HG02623 (cell line): ENCODE data around the gene BRPF3.

Experiments
- ATAC-seq: cut with Tn5 transposase; IDR thresholded peaks from one replicate; pipeline ENCODE4 v1.9.1; 2021; ENCODE audit warnings: moderate library complexity; ENCODE audit not compliant: unreplicated experiment

Gene BRPF3

DNA sequence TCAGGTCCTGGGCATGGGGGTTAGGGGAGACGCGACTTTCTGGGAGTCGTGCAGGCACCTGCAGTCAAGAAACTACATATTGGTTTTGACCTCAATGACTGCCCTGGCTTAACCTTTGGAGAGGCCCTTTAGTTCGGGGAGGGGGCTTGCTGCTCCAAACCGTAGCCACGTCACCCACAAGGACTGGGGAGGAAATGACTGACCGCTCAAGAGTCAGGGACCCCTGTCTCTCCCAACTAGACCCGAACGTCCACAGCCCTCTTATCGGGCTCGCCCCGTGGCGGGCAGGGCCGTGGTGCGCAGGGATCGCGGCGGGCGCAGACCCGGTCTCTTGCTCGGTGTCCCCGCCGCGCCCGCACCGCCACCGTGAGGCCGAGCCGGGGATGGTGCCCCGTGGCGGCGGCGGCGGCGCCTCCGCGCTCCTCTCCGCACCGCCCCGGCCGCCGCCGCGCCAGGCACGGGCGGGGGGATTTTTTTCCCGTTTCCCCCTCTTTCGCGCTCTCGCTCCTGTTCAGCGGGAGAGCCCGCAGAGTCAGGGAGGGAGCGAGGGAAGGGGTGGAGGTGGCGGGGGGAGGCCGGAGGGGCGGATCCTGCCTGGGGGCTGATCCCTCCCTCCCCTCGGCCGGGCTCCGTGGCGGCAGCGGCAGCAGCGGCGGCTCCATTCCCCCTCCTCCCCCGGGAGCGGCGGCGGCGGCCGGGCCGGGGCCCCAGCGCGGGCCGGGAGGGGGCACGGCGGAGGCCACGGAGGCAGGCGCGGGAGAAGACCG is at the start of gene BRPF3:
BRPF3 (plus strand) TSS at position 632 of the 767 bp plus-strand sequence. CDS start 3,579 bp downstream, outside the sequence.
- peak; percentile 51 for ATAC-seq

DNA sequence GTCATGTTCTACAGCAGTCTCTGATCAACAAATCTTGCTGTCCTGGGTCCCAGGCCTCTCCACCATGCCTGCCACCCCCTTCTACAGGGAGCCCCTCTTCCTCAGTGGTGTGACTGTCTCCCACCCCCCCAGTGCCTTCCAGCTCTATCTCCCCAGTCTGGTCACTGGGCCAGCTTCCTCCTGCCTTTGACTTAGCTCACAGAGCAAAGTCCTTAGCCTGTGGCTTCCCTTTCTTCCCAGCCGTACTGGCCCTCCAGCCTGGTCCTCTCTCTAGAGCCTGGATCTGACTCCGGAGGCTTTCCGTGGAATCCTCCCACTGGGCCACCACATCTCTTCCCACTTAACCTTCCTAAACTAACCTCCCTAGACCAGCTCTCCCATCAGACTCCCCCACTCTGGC is 49.2 kb upstream of the BRPF3 start:
- ATAC-seq: no peak

DNA sequence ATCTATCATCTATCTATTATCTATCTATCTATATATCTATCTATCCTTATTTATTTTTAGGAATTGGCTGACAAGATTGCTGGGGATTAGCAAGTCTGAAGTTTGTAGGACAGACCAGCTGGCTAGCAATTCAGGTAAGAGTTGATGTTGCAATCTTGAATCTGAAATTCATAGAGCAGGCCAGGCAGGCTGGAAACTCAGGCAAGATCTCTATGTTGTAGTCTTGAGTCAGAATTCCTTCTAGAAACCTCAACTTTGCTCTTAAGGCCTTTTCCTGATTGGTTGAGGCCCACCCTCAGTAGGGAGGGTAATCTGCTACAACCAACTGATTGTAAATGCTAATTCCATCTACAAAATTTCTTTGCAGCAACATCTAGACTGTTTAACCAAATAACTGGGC is 47.1 kb upstream of the BRPF3 start:
- no peak for ATAC-seq

DNA sequence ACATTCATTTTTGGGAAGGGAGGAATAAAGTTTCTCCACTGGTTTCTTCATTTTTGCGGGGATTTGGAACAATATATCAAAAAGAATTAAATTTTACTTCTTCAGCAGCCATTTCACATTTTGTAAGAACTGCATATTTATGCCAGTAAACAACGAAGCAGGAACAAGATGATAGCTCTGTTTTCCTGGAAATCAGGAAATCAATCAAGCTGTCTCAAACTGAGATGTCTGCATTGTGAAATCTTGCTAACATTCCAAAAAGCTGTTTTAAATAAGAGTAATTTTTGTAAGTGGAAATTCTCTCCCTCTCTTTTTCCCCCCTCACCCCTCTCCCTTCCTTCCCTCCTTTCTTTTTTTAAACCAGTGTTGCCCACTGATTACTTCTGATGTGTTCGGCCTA is 46.3 kb upstream of the BRPF3 start:
- ATAC-seq: no peak

DNA sequence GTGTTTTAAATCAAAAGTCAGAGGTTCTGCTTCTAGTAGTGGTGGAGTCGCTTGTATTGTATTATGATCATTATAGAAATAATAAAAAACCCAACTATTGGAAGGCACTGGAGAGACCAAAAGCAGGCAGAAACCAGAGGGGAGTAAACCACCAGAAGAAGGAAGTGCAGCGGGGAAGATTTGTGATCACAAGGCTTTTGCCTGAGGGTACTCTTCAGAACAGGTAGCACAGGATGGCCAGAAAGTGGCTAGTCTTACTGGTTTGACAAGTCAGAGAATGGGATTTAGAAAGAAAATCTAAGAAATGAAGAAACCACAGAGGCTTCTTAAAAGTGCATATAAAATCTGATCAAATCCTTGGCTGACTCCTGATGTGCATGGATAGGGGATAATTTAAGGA is 42.3 kb upstream of the BRPF3 start:
- ATAC-seq: no peak

DNA sequence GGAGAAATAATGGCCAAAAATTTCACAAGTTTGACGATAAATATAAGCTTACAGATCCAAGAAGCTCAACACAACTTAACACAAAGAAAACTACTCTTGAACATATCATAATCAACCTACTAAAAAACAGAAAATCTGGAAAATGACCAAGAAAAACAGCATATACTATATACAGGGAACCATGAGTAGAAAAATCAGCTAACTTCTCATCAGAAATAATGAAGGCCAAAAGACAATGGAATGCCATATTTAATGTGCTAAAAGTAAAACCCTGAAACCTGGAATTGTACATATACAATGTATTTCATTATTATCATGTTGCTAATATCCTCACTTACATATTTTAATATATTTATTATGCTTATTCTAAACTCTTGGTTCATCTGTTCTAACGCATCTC is 40.9 kb upstream of the BRPF3 start:
- ATAC-seq: no peak

DNA sequence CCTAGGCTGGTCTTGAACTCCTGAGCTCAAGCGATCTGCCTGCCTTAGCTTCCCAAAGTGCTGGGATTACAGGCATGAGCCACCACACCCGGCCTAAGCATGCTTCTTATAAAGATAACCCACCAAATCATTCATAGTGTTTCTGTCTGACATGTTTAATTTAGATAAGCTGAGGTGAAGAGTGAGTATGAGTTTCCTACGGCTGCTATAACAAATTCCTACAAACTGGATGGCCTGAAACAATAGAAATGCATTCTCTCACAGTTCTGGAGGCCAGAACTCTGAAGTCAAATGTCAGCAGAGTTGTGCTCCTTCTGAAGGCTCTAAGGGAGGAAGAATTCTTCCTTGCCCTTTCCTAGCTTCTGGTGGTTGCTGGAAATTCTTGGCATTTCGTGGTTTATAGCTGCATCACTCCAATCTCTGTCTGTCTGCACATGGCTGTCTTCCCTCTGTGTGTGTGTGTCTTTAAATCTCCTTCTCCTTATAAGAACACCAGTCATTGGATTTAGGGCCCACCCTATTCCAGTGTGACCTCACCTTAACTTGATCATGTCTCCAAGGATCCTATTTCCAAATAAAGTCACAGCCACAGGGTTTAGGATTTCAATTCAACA is 36.3 kb upstream of the BRPF3 start:
- ATAC-seq: no peak

DNA sequence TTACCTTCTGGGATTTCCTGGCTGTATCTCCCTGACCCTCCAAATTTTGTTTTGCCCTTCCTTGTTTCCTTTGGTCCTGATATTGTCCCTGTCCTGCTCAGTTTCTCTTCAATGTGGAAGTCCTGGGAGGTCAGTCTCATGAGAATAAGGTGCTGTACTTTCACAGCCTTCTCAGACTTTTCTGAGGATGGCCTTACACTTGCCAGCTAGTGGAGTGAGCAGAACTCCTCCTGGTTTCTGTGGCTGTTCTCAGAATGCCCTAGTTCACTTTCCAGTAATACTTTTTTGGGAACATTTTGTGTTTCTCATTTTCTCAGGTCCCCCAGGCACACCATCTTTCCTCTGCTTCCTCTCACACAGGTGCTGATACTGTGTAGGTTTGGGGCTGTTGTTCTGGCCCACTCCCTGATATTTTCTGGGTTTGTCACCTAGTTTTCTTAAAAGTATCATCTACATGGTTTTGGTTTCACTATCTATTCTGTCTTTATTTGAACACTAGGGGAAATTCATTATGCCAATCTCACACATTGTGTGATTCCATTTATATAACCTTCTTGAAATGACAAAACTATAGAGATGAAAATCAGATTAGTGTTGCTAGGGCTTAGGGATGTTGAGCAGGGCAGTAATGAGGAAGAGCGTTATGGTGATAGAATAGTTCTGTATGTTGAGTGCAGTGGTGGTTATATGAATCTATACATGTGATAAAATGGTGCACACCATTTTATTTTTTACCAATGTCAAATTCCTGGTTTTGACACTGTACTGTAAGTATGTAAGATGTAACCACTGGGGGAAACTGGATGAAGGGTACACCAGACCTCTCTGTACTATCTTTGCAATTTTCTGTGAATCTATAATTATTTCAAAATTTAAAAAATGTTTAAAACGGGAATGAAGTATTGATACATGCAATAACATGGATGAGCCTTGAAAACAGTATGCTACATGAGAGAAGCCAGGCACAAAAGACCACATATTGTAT is 27.2 kb upstream of the BRPF3 start:
- no peak for ATAC-seq

DNA sequence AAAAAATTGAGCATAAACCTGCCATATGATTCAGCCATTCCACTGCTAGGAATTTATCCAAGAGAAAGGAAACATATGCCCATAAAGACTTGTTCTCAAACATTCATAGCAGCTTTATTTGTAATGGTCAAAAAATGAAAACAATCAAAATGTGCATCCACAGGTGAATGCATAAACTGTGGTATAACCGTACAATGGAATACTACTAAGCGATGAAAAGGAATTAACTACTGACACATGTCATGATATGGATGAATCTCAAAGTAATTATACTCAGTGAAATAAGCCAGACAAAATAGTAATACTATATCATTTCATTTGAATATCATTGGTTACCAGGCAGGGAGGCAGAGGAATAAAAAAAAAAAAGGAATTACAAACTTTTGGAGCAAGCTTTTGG is 25.8 kb upstream of the BRPF3 start:
- no peak for ATAC-seq

DNA sequence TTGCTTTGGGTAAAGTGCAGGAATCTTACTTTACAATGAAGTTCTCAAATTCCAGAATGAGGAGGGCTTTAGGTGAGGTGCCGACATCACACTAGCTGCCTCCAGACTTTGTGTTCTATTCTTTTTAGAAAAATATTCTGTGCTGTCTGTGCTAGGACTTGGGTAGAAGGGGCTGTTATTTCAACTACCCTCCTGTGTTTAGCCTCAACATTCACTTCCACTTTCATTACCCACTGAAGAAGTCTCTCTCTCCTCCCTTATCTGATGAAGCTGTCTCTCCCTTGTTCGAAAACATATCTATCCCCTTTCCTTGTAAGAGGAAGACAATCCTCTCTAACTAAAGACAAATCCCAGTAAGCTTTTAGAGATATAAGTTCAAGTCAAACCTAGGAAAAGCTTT is 25.0 kb upstream of the BRPF3 start:
- no peak for ATAC-seq

DNA sequence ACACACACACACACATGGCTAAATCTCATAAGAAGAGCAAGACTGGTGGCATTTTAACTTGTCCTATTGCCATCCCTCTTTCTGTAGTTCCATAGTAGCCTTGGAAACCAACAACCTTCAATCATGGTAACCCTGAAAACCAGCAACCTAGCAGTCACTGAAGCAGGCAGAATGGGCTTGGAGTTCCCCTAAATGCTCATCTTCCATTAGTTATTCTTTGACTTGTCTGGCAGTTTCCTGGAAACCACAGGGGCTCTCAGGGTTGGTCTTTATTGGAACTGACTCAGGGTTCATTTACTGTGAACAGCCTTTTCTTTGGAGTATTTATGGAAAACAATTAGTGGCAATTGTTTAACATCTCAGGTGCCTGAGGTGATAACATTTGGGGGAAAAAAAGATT is 19.4 kb upstream of the BRPF3 start:
- ATAC-seq: no peak

DNA sequence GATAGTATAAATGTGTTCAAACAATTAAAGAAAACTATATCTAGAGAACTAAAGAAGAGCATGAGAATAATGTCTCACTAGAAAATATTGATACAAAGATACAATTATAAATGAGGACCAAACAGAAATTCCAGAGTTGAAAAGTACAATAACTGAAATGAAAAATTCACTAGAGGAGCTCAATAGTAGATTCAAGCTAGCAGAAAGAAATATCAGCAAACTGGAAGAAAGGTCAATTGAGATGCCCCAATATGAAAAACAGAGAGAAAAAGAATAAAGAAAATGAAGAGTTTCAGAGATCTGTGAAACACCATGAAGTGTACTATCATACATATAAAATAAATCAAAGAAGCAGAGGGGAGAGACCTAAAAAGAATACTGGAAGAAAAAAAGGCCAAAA is 18.0 kb upstream of the BRPF3 start:
- no peak for ATAC-seq

DNA sequence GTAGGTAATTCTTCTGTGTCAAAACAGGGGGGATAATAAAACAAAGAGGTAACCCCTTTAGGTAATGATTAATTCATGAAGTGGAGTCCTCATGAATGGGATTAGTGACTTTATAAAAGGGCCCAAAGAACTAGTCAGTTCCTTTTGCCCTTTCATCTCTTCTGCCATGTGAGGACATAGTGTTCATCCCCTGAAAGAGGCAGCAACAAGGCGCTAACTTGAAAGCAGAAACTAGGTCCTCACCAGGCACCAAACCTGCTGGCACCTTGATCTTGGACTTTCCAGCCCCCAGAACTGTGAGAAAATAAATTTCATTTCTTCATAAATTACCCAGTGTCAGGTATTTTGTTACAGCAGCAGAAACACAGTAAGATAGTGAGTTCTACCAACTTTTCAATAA is 16.4 kb upstream of the BRPF3 start:
- ATAC-seq: no peak

DNA sequence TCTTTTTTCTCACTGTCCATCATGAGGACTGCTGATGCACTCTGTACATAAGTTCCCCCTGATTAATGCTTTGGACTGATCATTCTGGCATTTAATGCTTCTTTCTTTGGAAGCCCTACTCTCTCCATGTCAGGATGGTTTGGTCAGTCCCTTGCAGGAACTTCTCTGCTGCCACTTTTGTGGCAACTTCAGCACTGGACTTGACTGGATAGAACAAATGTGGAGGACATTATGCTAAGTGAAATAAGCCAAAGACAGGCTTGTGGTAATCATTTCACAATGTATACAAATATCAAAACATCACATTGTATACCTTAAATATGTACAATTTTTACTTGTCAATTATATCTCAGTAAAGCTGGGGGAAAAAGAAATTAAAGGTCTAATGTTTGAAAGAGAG is 12.2 kb upstream of the BRPF3 start:
- ATAC-seq: no peak

DNA sequence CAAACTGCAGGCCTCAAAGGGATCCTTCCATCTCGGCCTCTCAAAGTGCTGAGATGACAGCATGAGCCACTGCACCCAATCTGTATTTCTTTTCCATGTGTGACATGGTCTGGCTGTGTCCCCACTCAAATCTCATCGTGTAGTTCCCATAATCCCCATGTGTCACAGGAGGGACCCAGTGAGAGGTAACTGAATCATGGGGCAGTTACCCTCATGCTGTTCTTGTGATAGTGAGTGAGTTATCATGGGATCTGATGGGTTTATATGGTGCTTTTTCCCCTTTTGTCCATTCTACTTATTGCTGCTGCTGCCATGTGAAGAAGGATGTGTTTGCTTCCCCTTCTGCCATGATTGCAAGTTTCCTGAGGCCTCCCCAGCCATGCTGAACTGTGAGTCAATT is 10.3 kb upstream of the BRPF3 start:
- ATAC-seq: no peak

DNA sequence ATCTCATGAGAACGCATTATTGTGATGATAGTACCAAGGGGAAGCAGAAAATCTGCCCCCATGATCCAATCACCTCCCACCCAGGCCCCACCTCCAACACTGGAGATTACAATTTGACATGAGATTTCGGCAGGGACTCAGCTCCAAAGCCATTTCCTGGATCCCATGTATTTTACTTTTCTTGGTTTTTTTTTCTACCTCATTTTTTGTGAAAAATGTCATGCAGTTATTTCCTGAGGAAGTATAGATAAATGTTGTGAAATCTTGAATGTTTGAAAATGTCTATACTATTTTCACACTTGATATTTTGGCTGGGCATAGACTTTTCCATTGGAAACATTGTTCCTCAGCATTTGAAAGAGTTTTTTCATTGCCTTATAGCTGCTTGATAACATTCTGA is 9.1 kb upstream of the BRPF3 start:
- no peak for ATAC-seq

DNA sequence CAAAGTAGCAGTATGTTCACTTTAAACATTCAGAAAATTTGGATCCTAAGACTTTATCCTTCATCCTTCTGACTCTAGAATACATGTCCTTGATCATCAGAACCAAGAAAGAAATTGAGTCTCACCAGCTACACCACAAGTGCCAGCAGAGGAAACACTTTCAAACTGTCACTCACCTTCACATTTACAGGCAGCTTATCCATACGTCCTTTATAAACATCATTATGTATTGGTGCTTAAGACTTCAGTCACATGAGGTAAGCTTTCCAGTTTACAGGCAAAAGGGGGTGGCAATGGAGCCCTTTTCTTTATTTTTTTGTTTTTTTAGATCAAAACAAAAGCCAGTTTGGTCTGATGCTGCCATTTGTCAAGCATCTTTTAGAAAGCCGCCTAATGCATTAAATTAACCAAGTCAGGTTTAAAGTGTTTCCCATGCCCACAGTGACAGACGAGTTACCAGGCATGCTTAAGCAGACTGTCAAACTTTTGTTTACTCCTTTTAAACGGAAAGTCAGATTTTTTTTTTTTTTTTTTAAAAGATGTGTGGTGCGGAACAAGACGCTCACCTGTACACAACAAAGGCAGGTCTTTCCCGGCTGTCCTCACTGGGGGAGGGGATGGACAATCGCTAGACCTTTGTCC is 952 bp upstream of the BRPF3 start:
- no peak for ATAC-seq

DNA sequence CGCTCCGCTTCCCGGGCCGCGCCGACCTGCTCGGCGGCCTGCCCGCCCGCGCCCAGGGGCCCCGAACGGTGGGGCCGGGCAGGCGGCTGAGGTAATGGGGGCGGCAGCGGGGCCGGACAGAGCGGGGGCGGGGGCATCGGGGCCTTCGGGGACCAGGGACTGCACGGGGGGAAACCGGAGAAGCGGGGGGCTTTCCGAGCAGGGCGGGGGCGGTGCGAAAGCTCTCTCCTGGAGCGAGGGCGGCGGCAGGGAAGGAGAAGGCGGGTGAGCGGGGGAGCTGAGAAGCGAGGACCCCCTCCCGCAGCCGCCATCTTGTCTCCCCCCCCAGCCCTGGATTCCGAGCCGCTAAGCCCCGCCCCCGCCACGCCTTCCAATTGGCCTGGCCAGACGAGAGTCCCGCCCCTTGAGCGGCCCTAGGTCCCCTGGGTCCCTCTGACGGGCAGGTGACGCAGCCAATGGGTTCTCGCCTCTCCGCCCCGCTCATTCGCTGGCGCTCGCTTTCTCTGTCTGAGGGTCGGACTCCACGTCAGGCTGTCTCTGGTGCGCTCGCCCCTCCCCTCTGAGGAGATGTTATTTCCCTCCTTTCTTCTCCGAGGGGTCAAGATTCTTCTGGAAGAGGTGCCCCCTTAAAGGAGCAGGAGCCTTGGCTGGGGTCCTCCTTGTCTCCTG is 470 bp downstream of the BRPF3 start:
- peak; percentile 88 for ATAC-seq

DNA sequence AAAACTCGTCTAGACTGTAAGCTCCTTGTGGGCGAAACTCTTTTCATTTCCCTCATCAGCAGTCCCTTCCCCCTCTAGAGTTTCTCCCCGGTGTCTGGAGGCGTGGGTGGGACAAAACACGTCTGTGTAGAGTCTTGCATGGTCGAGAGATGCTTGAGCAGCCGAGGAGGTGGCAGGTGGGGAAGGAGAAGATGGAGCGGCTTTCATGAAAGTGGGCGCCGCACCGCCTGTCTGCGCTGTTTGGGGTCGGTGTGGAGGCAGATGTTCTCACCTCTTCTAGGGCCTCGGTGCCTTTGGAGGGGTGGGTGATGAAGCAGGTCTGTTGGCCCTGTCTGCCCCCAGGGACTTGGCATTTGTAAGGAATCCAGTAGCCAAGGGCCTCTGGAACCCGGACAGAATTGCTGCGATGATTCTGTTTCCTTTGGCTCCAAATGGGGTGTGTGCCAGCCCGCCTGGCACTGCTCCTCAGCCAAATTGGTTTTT is 1.2 kb downstream of the BRPF3 start:
- no peak for ATAC-seq

DNA sequence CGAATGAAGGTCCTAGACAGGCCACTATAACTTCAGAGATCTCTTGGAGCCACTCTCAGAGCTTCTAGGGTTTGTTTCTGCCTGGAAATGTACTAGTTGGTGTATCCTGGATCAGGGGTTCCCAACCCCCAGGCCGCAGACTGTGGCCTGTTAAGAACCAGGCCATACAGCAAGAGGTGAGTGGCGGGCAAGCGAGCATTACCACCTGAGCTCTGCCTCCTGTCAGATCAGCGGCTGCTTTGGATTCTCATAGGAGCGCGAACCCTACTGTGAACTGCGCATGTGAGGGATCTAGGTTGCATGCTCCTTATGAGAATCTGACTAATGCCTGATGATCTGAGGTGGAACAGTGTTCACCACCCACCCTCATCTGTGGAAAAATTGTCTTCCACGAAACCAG is 2.4 kb downstream of the BRPF3 start:
- ATAC-seq: no peak
